DMS 273 treated with DMSO at 0.1 percent for 48 hours (cell line): ENCODE results near the gene CES5A.
"Not testable (repeated sequence)": the region's sequence is repeated elsewhere in the genome, so short reads cannot be mapped to it uniquely, and the experiment has no call there.

Source experiments
- DNase-seq: peaks from one replicate; lab custom pipeline; 2025; lab: John Stamatoyannopoulos, UW

Gene CES5A, protein sequence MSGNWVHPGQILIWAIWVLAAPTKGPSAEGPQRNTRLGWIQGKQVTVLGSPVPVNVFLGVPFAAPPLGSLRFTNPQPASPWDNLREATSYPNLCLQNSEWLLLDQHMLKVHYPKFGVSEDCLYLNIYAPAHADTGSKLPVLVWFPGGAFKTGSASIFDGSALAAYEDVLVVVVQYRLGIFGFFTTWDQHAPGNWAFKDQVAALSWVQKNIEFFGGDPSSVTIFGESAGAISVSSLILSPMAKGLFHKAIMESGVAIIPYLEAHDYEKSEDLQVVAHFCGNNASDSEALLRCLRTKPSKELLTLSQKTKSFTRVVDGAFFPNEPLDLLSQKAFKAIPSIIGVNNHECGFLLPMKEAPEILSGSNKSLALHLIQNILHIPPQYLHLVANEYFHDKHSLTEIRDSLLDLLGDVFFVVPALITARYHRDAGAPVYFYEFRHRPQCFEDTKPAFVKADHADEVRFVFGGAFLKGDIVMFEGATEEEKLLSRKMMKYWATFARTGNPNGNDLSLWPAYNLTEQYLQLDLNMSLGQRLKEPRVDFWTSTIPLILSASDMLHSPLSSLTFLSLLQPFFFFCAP

DNA sequence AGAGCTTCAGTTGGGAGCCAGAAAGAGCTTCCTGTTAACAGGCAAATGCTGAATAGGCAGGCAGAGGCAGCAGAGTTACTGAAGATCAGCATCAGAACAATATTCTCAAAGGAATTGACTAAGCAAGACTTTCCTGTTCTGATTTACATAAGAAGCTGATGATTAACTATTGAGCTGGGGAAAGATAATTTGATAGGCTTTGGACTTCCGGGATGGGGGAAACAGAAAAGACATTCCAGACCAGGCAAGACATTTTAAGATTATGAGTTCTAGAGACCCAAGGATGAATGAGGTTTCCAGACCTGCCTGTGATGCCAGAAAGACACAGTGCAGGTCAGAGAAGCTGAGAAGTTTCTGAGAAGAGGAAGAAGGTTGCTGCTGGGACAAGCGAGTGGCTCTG, at the start of gene CES5A:
Gene CES5A (minus strand): TSS at position 101 of the 400 bp plus-strand sequence. CDS start 152 bp downstream, outside the sequence.
- no peak for DNase-seq

DNA sequence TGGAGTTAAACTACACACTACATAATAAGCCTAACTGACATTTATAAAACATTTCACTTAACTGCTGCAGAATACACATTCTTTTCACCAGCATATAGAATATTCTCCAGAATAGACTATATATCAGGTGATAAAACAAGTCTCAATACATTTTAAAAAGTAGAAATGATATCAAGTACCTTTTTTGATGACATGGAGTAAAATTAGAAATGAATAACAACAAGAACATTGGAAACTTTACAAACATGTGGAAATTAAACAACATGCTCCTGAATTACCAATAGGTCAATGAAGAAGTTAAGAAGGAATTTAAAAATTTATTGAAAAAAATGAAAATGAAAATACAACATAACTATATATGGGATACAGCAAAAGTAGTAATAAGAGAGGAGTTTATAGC, 47.5 kb upstream of the CES5A start:
- no peak for DNase-seq

DNA sequence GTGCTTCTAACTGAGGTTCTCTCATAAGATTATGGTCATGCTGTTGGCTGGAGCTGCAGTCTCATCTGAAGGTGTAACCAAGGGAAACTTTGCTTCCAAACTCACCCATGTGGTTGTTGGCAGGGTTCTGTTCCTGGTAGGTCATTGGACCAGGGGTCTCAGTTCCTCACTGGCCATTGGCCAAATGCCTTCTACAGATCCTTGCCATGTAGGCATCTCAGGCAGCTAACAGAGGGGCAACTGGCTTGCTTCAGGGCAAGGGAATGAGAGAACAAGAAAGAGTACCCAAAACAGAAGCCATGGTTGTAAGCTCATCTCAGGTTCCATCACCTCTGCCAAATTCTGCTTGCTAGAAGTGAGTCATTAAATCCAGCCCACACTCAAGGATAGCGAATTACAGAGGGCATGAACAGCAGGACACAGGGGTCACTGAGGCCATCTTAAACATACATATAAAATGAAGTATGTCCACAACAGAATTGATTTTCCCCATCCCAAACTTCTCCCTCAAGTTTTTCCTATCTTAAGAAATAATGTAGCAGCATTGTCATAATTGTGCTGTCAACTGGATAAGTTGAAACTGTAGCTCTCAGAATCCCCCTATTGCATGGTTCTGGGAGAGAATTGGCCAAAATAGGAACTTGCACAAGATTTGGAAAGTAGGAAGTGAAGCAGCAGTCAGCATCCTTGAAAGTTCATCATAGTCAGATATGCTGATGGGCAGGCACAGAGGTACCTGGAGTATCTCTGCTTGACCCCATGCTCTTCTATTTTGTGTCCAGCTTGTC, 42.4 kb upstream of the CES5A start:
- DNase-seq: no peak

DNA sequence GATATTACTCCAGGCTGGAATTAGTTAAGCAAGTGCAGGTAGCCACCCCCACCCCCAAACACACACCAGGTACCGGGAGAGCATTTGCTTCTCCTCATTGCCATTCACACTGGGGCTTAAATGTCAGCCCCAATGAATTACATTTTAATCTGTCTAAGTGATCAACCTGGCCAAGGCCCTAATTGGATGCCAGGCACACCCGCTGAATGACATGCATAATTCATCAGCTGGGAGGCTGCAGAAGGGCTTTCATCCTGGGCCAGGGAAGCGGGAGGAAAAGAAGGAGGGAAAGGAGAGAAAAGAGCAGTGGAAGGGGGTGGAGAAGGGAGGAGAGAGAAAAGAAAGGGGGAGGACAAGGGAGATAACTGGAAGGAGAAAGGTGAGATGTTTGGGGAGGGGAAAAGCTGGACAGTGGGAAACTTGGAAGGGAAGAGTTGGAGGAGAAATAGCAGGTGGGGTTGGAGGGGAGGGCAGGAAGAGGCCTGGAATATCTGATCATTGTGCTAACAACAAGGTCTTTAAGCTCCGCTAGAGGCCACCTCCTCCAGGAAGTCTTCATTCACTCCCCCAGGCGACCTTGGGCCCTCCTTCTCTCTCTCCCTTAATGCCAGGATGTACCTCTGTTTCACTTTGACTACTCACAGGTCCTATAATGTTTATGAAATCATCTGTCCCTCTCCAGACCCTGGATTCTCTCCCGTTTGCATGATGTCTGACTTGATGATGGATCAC, 40.1 kb upstream of the CES5A start:
- DNase-seq: no peak

DNA sequence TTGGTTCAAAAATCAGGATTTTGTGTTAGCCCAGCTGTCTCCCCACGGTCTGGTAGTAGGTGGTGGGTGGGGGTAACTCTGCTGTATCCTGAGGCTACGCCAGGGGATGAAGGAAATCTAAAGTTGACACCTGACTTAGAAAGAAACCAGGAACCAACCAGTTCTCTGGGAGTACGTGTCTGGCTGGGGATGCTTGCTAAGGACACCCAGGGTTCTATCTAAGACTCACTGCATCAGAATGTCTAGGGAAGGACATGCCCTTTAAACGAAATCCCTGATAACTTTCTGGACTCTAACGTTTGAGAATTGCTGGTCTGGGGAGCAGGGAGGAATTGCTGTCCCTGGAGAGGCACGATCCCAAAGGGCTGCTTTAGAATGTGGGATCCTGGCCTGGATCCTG, 39.2 kb upstream of the CES5A start:
- no peak for DNase-seq

DNA sequence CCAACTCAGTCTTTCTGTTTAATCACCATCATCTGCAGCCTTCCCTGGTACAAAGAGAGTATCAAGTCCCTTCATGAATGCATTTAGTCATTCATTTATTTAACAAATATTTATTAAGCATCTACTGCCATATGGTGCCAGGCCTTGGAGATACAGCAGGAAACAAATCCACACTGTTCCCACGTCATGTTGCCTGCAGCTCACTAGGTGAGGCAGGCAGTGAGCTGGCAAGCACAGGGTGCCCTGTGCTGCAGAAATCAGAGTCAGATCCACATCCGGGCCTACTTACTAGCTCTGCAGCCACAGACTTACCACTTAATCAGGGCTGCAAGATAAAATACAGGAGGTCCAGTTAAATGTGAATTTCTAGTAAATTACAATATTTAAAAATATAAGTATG, 38.5 kb upstream of the CES5A start:
- peak; percentile 56 for DNase-seq

DNA sequence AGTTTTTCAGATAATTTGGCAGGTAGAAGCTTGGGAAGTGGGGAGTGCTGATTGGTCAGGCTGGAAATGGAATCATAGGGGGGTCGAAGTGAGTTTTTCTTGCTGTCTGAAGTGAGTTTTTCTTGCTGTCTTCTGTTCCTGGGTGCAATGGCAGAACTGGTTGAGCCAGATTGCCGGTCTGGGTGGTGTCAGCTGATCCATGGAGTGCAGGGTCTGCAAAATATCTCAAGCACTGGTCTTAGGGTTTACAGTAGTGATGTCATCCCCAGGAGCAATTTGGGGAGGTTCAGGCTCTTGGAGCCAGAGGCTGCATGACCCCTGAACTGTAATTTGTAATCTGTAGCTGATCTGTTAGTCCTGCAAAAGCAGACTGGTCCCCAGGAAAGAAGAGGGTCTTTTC, 37.9 kb upstream of the CES5A start:
- not testable (repeated sequence) for DNase-seq

DNA sequence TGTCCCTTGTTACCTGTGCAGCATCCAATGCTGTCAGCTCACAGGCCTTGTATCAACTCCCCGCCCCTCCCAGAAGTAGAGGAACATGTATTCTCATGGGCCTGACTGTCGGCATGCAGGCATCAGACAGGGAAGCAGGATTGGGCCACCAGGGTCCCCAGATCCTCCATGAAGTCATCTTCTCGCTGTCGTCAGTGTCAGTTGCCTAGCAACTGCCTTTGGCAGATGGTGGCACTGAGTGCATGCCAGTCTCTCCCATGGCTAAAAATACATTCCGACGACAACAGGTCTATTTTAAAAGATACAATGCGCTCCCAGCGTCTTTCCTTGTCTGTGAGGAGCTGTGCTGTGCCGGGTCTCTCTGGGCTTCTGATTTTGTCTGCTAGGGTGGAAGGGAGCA, 36.8 kb upstream of the CES5A start:
- peak; percentile 17 for DNase-seq

DNA sequence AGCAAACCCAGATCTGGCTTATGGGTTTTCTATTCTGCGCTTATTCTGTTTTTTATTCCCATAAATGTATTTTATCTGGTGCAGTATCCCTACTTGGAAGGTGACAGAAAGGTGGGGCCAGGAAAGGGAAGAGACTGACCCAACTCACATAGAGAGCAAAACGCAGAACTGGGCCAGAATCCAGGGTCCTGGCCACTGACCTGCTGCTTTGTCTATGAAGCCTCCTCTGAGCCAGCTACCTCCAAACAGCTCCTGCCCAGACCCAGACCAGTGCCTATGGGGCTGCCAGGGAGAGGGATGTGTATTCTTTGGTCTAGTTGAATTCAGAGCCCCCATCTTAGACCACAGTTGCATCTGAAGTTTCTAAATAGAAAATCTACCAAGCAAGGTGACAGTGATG, 36.4 kb upstream of the CES5A start:
- DNase-seq: no peak

DNA sequence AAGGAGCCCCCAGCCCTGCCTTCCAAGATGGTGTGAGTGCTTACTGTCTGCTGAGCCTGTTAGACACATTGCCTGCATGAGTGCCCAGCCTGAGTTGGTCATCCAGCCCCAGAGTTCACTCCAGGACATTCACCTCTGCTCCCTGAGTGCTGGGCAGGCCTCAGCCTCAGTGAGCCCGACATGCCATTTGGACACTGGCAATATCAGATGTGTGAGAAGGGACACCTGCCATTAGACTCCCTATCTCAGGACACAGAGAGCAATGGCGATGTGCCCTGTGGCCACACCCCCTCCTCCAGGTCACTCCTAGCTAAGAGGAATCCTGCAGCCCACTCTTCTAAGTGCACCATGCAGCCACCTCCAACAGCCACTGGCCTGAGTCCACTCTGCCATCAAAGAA, 34.7 kb upstream of the CES5A start:
- no peak for DNase-seq

DNA sequence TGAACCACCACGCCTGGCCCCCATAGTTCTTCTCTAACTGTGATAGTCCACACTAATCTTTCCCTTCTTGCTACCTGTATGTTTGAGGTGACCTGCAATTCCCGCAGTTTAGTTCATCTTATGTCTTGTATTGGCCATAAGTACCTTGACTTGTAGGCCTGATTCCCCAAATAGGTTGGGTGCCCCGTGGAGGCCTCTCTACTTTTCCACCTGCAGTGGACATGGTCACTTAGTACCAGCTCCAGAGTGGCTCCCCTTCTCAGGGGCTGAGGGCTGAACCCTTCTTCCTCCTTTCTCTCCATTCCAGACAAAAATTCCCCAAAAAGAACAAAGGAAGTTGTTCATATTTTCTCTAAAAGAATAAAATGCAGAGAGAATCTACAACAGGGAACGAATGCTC, 33.5 kb upstream of the CES5A start:
- no peak for DNase-seq

DNA sequence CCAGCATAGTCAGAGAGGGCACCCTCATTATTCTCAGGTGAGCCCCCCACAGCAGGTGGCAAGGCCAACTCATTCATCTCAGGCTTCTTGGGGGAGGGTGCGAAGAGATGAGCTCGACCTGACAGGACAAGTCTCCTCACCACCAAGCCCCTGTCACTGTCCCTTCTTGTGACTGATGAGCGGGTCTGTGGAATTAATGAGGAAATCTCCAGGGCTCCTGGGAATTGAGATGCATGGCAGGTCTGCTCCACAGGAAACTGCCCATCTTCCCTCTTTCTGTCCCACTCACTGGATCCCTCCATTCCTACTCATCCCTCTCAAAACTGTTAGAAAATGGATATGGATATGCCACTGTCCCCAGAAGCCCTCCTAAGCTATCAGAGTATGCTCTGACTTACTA, 32.5 kb upstream of the CES5A start:
- DNase-seq: no peak

DNA sequence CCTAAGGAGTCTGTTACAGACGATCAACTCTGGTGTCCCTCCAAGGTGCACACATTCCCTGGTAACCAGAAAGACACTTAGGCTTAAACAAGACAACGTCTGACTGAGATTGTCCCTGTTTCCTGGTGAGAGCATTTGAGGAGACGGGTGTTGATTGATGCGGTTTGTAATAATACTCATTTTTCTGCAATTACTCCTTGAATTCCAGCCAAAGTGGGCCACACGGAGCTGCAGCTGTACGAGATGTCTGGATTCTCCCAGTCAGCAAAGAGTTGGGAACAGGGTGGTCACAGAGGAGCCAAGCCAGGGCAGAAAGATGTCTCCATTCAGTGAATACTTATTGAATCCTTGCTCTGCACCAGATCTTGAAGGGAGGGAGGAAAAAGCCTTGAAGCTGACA, 30.9 kb upstream of the CES5A start:
- DNase-seq: no peak

DNA sequence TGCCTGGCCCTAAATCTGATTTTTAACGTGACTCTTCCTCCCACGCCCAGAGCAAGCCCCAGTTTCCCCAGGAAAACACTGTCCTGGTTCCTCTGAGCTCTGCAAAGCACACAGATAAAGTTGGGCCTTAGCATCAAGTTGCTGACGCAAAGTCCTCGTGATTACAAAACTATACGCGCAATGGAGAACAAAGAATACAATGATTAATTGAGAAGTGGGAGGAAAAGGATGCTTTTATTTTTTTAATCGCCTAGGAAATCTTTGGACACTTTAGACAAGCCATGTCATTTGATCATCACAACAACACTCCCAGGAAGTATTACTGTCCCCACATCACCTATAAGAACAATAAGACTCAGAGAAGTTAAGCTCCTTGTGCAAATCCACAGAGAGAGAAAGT, 30.5 kb upstream of the CES5A start:
- no peak for DNase-seq

DNA sequence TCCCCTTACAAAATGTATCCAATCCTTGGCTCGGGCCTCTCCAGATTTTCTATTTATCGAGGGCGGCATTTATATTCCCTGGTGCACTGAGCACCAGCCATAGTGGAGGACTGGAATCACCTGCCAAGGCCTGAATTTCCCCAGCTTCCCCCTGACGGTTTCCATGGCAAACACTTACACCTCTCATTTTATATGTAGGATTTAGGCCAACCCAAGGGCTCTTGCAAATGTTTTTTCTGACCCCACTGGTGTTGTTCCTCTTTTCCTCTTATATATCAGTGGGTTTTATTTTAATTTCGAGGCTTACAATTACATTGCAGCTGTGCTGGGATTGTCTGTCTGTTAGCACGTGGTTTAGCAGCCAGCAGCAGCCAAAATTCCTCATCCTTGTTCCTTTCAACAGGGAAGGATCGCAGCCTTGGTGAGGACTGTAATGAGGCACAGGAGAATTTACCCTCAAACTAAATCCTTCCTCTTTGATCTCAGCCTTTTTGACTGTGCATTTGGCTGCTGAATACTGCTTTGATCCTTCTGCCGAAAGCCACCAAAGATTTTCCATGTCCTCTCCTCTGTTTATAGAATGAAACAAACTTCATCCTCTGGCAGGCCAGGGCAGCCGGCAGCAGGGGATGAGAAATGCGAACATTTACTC, 26.5 kb upstream of the CES5A start:
- DNase-seq: no peak

DNA sequence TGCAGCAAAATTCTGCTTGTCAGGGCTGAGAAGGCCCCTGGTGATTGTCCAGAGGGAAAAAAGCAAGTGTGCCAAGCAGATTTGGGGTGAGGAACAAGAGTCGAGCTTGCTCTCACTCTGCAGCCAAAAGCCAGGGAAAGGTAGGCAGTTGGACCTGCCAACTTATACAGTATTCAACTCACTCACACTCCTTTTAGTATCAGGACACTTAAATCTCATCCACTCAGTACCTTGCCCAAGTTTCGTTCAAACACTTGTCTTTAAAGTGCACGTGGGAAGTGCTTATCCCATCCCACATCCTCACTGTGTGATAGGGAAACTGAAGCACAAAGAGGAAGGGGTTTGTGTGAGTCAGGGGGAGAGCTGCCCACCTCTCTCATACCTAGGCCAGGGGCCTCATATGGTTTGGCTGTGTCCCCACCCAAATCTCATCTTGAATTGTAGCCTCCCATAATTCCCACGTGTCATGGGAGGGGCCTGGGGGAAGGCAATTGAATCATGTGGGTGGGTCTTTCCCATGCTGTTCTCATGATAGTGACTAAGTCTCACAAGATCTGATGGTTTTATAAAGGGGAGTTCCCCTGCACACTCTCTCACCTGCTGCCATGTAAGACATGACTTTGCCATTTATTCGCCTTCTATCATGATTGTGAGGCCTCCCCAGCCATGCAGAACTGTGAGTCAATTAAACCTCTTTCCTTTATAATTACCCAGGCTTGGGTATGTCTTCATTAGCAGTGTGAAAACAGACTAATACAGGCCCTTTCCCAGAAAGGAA, 25.6 kb upstream of the CES5A start:
- no peak for DNase-seq

DNA sequence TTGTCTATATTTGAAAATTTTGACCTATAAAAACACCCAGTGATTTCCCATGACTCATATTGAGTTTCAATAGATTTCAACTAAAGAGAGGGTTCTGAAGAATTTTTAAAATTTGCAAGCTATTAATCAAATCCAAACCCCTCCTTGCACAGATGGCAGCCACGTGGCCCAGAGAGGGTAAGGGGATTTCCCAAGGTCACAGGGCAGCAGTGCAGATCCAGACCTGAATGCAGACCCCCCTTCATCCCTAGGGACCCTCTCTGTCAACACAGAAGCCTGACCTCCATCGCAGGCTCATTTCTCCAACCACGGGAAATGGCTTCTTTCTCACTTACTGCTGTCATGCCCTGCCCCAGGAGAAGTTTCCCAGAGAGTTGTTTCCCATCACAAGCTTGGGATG, 24.7 kb upstream of the CES5A start:
- no peak for DNase-seq

DNA sequence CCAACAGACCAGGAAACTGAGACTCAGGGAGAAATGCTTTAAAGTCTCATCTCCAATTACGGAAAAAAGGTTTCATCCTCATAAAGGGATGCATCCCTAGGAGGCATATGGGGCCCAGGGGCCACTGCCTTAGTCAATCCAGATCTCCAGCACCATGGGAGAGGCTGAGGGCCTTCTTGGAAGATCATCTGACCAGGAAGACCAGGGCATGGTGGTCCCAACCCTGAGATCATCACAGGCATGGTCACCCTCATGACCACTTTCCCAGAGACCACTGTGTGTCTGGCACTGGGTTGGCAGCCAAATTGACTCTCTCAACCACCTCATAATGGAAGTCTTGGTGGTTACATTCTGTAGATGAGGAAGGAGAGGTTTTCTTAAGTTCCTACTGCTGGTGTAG, 23.4 kb upstream of the CES5A start:
- DNase-seq: no peak

DNA sequence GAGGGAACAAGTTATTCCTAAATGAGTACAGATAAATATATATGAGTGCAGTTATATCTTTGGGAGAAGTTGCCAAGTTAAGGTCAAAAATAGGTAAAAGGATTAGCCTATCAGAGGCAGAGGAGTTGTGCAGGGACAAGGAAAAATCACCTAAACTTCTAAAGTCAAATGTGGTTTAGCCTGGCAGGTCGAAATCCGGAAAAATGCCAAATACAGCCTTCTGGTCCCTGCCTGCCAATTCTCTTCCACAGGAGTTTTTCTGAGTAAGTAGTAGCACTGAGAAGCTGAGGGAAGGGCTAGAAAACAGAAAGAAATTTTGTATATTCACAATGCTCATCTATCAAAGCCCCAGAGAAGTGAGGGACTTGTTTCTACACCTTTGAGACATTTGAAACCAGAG, 17.6 kb upstream of the CES5A start:
- DNase-seq: no peak

DNA sequence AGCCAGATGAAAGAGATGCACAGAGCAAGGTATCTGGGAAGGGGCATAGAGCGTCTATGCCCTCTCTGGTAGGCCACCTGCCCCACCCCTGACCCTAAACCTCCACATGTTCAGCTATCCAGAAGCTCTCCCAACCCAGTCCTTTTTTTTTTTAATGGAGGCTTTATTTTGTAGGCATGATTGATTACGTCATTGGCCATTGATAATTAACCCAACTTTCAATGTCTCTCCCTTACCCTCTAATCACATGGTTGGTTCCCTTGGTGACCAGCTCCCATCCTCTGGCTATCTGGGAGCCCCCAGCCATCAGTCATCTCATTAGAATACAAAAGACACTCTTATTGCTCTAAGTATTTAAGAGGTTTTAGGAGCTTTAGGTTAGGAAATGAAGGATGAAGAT, 14.3 kb upstream of the CES5A start:
- DNase-seq: no peak

DNA sequence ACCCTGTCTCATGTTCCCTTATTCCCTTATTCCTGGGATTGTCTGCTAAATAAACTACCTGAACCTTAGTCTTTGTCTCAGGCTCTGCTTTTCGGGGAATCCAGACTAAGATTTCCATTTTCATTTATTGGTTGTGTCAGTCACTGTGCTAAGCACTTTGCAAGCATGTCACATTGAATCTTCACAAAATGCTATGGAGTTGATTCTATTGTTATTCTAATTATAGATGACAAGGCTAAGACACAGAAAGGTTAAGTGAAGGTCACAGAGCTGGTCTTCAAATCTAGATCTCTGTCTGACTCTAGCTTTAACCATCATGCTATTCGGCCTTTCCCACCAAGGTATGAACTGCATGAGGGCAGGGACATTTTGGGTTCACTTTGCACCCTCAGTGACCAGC, 13.4 kb upstream of the CES5A start:
- DNase-seq: no peak
